G401 (cell line): ENCODE data around the gene SREBF1. TPM values are rescaled to one million over a fixed set of nuclear protein-coding genes. Genes with fewer than 3 reads are reported as not detected.

Source experiments
- DNase-seq: peaks from one replicate; pipeline ENCODE4 v3.0.0-alpha.2; 2015; ENCODE audit warnings: low spot score
- in situ Hi-C: cut with HindIII; loops from 2 replicates; pipeline ENCODE4 v1.10.0; 2016; ENCODE audit warnings: low sequenced_read_pairs, mixed read lengths
- total RNA-seq: library from RNA; depleted of rRNA; stranded (reverse); fragments of >200 nt; shearing (Covaris generic); gene quantifications from 2 replicates; pipeline ENCODE4 v1.2.3, GENCODE V29; 2014

SREBF1 gene
- total RNA-seq, 1 experiment from 2014 or later = 116 TPM

DNA sequence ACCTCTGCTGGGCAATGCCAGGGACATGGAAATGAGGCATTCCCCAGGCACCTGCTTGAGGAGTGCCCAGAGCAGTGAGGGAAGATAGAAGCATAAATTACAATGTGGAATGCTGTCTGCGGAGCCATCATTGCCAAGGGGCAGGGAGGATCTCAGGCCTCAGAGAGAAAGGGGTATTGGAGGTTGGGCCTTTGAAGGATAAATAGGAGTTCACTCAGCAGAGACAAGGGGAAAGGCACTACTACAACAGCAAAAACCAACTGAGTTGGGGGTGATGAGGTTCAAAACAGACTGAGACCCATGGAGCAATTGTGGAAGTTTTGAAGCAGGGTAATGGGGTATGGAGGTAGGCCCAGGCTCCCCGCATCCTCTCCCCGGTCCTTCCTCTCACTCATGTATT, 32.8 kb downstream of the SREBF1 start:
- DNase-seq = no peak
- in situ Hi-C loops = no loop called here

GRCh38 chr17:17801800-17802481, 34.8 kb downstream of the SREBF1 start:
- DNase-seq = no peak
- in situ Hi-C loops = no loop called here

DNA sequence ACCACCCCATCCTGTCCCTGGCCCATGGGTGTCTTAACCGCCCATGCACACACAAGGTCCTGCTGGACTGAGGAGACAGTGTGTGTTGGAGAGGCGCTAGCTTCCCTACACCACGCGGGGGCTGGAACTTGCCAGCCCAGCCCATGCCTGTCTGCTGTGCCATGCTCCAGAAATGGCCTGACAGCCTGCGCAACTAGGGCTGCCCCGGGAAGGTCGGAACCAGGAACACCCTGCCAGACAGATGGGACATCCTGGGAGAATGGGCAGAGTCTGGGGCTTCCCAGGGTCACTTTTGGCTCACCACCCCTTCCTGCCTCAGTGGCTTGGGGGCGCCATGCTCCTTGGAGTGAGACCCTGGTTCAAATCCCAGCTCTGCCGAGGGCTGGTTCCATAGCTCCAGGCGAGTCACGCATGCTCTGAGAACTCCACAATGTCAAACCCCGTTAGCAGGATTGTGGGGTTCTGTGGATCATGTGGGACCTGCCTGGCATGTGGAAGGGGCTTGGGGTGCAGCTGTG, 36.2 kb downstream of the SREBF1 start:
- in situ Hi-C loops = no loop called here

GRCh38 chr17:17798573-17799255, 38.1 kb downstream of the SREBF1 start:
- in situ Hi-C loops = no loop called here
- no peak for DNase-seq

More for the DNA sequence above, 36.2 kb downstream of the SREBF1 start:
- peak; percentile 44 for DNase-seq

DNA sequence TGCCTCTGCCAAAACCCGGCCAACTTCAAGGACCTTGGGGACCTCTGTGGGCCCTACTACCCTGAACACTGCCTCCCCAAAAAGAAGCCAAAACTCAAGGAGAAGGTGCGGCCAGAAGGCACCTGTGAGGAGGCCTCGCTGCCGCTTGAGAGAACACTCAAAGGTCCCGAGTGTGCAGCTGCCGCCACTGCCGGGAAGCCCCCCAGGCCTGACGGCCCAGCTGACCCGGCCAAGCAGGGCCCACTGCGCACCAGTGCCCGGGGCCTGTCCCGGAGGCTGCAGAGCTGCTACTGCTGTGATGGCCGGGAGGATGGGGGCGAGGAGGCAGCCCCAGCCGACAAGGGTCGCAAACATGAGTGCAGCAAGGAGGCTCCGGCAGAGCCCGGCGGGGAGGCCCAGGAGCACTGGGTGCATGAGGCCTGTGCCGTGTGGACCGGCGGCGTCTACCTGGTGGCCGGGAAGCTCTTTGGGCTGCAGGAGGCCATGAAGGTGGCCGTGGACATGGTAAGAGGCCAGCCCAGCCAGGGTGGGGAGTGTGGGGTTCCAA, 38.7 kb downstream of the SREBF1 start:
- in situ Hi-C loops = no loop called here
- no peak for DNase-seq

DNA sequence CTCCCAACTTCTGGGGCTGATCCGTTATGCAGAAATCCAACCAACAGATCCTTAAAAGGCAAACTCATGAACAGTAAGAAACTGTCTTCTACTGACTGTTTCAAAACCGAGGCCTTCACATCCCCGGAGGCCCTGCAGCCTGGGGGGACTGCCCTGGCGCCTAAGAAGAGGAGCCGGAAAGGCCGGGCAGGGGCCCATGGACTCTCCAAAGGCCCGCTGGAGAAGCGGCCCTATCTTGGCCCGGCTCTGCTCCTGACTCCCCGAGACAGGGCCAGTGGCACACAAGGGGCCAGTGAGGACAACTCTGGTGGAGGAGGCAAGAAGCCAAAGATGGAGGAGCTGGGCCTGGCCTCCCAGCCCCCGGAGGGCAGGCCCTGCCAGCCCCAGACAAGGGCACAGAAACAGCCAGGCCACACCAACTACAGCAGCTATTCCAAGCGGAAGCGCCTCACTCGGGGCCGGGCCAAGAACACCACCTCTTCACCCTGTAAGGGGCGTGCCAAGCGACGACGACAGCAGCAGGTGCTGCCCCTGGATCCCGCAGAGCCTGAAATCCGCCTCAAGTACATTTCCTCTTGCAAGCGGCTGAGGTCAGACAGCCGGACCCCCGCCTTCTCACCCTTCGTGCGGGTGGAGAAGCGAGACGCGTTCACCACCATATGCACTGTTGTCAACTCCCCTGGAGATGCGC, 39.5 kb downstream of the SREBF1 start:
- in situ Hi-C loops = no loop called here

GRCh38 chr17:17796787-17797061, 40.1 kb downstream of the SREBF1 start:
- in situ Hi-C loops = no loop called here
- no peak for DNase-seq

More for the DNA sequence above, 39.5 kb downstream of the SREBF1 start:
- DNase-seq = no peak

DNA sequence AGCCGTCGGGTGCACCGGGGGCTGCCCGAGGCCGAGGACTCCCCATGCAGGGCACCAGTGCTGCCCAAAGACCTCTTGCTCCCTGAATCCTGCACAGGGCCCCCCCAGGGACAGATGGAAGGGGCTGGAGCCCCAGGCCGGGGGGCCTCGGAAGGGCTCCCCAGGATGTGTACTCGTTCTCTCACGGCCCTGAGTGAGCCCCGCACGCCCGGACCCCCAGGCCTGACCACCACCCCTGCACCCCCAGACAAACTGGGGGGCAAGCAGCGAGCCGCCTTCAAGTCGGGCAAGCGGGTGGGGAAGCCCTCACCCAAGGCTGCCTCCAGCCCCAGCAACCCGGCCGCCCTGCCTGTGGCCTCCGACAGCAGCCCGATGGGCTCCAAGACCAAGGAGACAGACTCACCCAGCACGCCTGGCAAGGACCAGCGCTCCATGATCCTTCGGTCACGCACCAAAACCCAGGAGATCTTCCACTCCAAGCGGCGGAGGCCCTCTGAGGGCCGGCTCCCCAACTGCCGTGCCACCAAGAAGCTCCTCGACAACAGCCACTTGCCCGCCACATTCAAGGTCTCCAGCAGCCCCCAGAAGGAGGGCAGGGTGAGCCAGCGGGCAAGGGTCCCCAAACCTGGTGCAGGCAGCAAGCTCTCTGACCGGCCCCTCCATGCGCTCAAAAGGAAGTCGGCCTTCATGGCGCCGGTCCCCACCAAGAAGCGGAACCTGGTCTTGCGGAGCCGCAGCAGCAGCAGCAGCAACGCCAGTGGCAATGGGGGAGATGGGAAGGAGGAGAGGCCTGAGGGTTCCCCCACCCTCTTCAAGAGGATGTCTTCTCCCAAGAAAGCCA, 40.6 kb downstream of the SREBF1 start:
- DNase-seq = no peak
- in situ Hi-C loops = no loop called here

DNA sequence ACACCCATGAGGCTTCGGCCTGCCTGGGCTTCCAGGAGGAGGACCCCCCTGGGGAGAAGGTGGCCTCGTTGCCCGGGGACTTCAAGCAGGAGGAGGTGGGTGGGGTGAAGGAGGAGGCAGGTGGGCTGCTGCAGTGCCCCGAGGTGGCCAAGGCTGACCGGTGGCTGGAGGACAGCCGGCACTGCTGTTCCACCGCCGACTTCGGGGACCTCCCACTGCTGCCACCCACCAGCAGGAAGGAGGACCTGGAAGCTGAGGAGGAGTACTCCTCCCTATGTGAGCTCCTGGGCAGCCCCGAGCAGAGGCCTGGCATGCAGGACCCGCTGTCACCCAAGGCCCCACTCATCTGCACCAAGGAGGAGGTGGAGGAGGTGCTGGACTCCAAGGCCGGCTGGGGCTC, 41.5 kb downstream of the SREBF1 start:
- DNase-seq = no peak
- in situ Hi-C loops = no loop called here

DNA sequence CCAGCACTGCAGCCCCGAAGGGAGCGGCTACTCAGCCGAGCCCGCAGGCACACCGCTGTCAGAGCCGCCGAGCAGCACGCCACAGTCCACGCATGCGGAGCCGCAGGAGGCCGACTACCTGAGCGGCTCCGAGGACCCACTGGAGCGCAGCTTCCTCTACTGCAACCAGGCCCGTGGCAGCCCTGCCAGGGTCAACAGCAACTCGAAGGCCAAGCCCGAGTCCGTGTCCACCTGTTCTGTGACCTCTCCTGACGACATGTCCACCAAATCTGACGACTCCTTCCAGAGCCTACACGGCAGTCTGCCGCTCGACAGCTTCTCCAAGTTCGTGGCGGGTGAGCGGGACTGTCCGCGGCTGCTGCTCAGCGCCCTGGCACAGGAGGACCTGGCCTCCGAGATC, 42.4 kb downstream of the SREBF1 start:
- no peak for DNase-seq
- in situ Hi-C loops = no loop called here

DNA sequence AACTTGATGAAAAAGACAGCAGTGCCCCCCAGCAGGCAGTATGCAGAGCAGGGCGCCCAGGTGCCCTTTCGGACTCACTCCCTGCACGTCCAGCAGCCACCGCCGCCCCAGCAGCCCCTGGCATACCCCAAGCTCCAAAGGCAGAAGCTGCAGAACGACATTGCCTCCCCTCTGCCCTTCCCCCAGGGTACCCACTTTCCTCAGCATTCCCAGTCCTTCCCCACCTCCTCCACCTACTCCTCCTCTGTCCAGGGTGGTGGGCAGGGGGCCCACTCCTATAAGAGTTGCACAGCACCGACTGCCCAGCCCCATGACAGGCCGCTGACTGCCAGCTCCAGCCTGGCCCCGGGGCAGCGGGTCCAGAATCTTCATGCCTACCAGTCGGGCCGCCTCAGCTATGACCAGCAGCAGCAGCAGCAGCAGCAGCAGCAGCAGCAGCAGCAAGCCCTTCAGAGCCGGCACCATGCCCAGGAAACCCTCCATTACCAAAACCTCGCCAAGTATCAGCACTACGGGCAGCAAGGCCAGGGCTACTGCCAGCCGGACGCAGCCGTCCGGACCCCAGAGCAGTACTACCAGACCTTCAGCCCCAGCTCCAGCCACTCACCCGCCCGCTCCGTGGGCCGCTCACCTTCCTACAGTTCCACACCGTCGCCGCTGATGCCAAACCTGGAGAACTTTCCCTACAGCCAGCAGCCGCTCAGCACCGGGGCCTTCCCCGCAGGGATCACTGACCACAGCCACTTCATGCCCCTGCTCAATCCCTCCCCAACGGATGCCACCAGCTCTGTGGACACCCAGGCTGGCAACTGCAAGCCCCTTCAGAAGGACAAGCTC, 43.2 kb downstream of the SREBF1 start:
- DNase-seq = no peak
- in situ Hi-C loops = no loop called here

DNA sequence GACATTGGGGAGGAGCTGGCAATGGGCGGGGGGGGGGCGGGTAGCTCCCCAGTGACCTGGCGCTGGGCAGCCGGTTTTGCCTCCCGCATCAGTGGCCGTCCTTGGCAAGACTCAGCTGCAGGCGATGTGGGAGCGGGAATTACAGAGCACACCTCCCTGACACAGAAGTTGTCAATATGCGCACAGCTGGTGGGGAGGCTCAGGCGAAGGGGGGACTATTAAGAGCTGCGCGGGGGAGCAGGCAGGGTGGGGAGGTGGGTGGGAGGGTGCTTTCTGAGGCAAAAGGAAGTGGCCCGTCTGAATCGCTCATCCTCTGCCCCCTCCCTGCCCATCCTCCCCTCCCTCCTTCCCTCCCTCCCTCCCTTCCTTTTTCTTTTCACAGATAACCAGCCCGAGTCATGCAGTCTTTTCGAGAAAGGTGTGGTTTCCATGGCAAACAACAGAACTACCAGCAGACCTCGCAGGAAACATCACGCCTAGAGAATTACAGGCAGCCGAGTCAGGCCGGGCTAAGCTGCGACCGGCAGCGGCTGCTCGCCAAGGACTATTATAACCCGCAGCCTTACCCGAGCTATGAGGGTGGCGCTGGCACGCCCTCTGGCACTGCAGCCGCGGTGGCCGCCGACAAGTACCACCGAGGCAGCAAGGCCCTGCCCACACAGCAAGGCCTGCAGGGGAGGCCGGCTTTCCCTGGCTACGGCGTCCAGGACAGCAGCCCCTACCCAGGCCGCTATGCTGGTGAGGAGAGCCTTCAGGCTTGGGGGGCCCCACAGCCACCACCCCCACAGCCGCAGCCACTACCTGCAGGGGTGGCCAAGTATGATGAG, 44.0 kb downstream of the SREBF1 start:
- in situ Hi-C loops = no loop called here
- peak; percentile 65 for DNase-seq

DNA sequence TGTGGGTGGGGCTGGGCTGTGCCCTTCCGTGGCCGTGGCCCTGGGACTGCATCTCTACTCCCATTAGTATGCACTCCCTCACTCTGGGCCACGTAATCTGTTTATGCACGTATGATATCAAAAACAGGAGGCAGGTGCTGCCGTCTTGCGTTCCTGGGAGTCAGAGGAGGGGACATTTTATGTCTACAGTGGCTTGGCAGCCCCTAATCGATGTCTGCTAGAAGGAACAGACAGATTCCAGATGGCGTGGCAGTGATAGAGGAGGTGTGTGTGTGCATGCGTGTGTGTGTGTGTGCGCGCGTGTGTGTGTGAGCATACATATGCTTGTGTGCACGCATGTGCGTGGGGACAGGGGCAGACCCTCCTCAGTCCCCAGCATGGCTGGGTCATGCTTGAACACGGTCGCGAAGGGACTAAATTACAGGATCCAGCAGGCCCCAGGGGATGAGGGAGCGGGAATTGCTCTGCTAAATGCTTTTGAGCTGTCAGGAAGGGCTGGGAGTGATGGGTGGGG, 44.7 kb downstream of the SREBF1 start:
- in situ Hi-C loops = no loop called here
- DNase-seq = peak; percentile 38

DNA sequence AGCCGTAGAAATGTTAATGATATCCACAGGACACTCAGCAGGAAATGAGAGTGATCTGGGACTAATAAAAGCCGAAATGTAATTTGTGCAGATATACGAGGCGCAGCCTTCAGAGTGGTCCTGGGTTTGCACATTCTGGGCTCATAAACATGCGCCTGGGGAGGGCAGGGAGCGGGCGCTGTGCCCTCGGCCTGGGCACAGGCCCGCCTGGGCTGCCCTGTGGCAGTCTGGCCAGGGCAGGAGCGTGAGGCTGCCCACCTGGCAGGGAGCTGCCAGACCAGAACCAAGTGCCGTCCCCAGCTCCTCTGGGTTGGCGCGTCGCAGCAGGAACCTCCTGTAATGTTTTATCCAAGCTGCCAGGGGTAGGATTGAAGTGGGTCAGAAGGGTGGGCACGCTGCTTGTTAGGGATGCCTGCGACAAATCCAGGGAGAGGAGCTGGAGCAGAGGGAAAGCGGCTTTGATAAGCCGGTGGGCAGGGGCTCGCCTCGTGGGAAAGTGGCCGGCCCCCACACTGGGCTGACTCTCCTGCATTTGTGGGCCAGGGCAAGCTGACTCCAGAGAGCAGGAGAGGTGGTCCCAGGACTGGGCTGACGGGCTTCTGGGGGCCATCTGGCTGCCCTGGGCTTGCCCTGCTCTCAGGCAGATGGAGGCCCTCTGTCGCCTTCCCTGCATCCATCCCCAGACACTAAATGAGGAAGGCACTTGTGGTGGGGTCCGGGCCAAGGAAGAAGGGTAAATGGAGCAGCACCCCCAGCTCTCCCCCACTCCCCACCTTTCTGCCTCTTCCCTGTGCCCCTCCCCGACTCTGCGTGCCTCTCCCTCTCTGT, 45.9 kb downstream of the SREBF1 start:
- peak; percentile 79 for DNase-seq
- in situ Hi-C loops = no loop called here

DNA sequence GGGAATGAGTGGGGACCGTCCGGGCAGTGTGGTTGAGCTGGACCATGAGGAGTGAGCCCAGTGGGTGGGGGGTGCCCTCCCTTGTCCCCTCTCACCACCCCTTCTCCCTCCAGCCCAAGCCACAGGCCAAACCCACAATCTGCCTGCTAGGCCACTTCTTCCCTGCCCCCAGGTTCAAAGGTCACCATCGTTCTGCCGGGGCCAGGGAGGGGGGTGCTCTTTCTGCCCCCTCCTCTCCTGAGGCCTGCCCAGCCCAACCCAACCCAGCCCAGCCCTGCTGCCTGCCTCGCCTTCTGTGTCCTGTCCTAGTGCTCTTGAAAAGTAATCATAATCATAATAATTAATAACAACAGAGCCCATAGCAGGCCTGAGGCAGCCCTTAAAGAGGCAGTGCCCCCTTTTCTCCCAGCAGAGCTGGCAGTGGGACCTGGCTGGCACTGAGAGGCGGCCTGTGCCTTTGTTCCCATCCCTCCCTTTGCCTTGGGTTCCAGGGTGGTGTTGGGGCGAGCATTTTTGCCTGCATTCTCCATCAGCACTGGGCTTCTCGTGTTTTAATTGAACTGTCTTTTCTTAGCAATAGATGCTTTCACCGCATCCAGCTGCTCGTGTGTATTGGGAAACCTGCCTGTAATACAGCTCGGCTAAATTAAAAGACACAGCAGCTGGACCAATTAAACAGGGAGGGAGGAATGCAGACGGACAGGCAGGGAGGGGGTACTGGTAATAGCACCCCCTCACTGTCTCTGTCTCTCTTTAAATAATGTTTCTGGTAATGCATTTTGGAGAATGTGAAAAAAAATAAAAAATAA, 46.8 kb downstream of the SREBF1 start:
- no peak for DNase-seq
- in situ Hi-C loops = no loop called here

DNA sequence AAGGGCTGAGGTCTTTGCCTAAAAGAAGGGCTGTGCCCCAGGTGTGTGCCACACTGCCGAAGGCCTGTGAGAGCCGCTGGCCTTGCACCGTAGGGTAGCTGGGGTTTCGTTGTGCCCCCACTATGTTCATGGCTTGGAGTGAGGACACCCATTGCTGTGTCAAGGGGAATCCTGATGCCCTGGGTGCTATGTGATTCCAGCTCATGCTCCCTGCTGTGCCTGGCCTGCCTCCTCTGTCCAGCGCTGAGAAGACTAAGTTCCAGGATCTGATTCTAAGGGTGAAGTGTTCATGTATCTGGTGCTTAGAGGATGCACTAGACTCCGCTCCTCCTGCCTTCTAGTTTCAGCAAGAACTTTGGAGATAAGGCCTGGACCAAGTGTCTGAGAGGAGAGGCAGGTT, 47.4 kb downstream of the SREBF1 start:
- in situ Hi-C loops = no loop called here
- no peak for DNase-seq
